DMS53 (cell line): Measurements from ENCODE around the gene SMG6.
"Not testable (repeated sequence)": the region's sequence is repeated elsewhere in the genome, so short reads cannot be mapped to it uniquely, and the experiment has no call there.

Experiments
- DNase-seq: peaks from one replicate; lab custom pipeline; 2025; lab: John Stamatoyannopoulos, UW

SMG6 gene

GRCh38 chr17:2304931-2305330 lies 1.3 kb upstream of the SMG6 start:
- no peak for DNase-seq

GRCh38 chr17:2302778-2303203 lies 794 bp downstream of the SMG6 start:
- no peak for DNase-seq

GRCh38 chr17:2299756-2300155 lies 3.8 kb downstream of the SMG6 start:
- DNase-seq: no peak

- no peak for DNase-seq
Observed at GRCh38 chr17:2299136-2299535, 4.4 kb downstream of the SMG6 start.

GRCh38 chr17:2297023-2297422 lies 6.6 kb downstream of the SMG6 start:
- DNase-seq: no peak

GRCh38 chr17:2295575-2295974 lies 8.0 kb downstream of the SMG6 start:
- DNase-seq: no peak

- no peak for DNase-seq
Observed at GRCh38 chr17:2292100-2292499, 11.5 kb downstream of the SMG6 start.

- DNase-seq: no peak
Observed at GRCh38 chr17:2289878-2290478, 13.6 kb downstream of the SMG6 start.

- DNase-seq: no peak
Observed at GRCh38 chr17:2283302-2283701, 20.3 kb downstream of the SMG6 start.

GRCh38 chr17:2282297-2282873 lies 21.2 kb downstream of the SMG6 start:
- peak; percentile 77 for DNase-seq

- DNase-seq: no peak
Observed at GRCh38 chr17:2279707-2280106, 23.9 kb downstream of the SMG6 start.

GRCh38 chr17:2277429-2278170 lies 26.0 kb downstream of the SMG6 start:
- DNase-seq: no peak

- no peak for DNase-seq
Observed at GRCh38 chr17:2275722-2276121, 27.9 kb downstream of the SMG6 start.

- DNase-seq: no peak
Observed at GRCh38 chr17:2274414-2274813, 29.2 kb downstream of the SMG6 start.

GRCh38 chr17:2271985-2272702 lies 31.4 kb downstream of the SMG6 start:
- DNase-seq: no peak

- no peak for DNase-seq
Observed at GRCh38 chr17:2267354-2267753, 36.2 kb downstream of the SMG6 start.

GRCh38 chr17:2266865-2267228 lies 36.7 kb downstream of the SMG6 start:
- no peak for DNase-seq

GRCh38 chr17:2266045-2266864 lies 37.3 kb downstream of the SMG6 start:
- no peak for DNase-seq

- DNase-seq: not testable (repeated sequence)
Observed at GRCh38 chr17:2265166-2265565, 38.4 kb downstream of the SMG6 start.

- no peak for DNase-seq
Observed at GRCh38 chr17:2264067-2264860, 39.3 kb downstream of the SMG6 start.
